Measurements from ENCODE around the gene ETDC.

DNA sequence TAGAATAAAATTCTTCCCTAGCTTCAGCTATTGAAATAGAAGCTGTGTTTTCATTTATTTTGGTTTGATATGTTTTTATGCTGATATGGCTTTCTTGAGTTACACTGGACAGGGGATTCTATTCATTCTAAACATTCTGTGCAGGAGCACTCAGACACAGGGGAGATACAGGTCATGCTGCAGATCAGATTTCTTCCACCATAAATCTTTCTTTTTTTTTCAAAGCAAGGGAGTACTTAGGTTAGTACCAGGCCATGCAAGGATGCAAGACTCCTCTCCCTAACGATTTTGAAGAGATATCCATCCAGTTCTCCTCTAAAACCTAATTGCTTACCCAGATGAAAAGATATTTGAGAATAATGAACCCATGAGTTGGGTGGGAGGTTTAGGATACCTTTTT is 21.4 kb downstream of the ETDC start:
- TF ChIP-seq, protein P1, sequence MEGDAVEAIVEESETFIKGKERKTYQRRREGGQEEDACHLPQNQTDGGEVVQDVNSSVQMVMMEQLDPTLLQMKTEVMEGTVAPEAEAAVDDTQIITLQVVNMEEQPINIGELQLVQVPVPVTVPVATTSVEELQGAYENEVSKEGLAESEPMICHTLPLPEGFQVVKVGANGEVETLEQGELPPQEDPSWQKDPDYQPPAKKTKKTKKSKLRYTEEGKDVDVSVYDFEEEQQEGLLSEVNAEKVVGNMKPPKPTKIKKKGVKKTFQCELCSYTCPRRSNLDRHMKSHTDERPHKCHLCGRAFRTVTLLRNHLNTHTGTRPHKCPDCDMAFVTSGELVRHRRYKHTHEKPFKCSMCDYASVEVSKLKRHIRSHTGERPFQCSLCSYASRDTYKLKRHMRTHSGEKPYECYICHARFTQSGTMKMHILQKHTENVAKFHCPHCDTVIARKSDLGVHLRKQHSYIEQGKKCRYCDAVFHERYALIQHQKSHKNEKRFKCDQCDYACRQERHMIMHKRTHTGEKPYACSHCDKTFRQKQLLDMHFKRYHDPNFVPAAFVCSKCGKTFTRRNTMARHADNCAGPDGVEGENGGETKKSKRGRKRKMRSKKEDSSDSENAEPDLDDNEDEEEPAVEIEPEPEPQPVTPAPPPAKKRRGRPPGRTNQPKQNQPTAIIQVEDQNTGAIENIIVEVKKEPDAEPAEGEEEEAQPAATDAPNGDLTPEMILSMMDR (IDR thresholded peaks at IDR 0.05; ENCODE audit: insufficient read depth, low read depth, low read length): no peak
- no peak for TF ChIP-seq EZH2 (IDR thresholded peaks at IDR 0.05; ENCODE audit: insufficient read depth, low read length)
